Adrenal gland (tissue), 12 donors: Measurements from ENCODE around the gene DAB2IP. TPM values are rescaled to one million over a fixed set of nuclear protein-coding genes. Genes with fewer than 3 reads are reported as not detected.

Source experiments
- DNase-seq, 7 donors: peaks; one replicate each; pipeline ENCODE4 v3.0.0-alpha.2; 2019 to 2020
- H3K27ac ChIP-seq, 5 donors: fragments of 200-600 bp; sonication (generic) in 4 of 5; 1 replicate in 3 of 5; 2 replicates in 2 of 5; pipeline versions ENCODE4 v1.5.1 to v1.8.0; 2016 to 2020; ENCODE audit warnings: mild to moderate bottlenecking in 1 of 5
- H3K27me3 ChIP-seq: fragments of 200-600 bp; 2 replicates; pipeline ENCODE4 v1.8.0; 2021
- H3K36me3 ChIP-seq, 2 donors: fragments of 200-600 bp; replicated peaks in 1 of 2; 1 replicate in 1 of 2; 2 replicates in 1 of 2; pipeline versions ENCODE4 v1.5.1 to v1.8.0; 2018 to 2022
- H3K4me1 ChIP-seq, 2 donors: fragments of 200-600 bp; replicated peaks in 1 of 2; 1 replicate in 1 of 2; 2 replicates in 1 of 2; pipeline versions ENCODE4 v1.5.1 to v1.8.0; 2018 to 2021
- H3K4me3 ChIP-seq, 4 donors: fragments of 200-600 bp; sonication (generic) in 3 of 4; one replicate each; pipeline ENCODE4 v1.5.1; 2016 to 2018
- H3K9me3 ChIP-seq, 3 donors: fragments of 200-600 bp; sonication (generic) in 1 of 3; replicated peaks in 1 of 3; 1 replicate in 2 of 3; 2 replicates in 1 of 3; pipeline versions ENCODE4 v1.5.1 to v1.8.0; 2016 to 2021
- POLR2A ChIP-seq, 2 donors: fragments of 450-650 bp; IDR thresholded peaks; one replicate each; pipeline ENCODE4 v1.6.1; 2017; ENCODE audit warnings: antibody characterized with exemption in 2 of 2, mild to moderate bottlenecking in 2 of 2, moderate library complexity in 1 of 2
- WGBS, 4 donors: extraction: QIAGEN DNeasy Blood & Tissue Kit in 2 of 4; methylation state at CpG; one replicate each; pipeline versions ENCODE4 v1.1.5 to v1.1.7; 2013 to 2017; 5-methylcytosine and 5-hydroxymethylcytosine counted together
- intact Hi-C, 2 donors: fragments of 100-400 bp; cut with DNase I; formaldehyde crosslinking; loops; one replicate each; pipeline versions ENCODE4 v1.14.1 to v1.15.0; 2022 to 2023
- polyA plus RNA-seq, 3 donors: library from polyadenylated mRNA; stranded (reverse); fragments of 200-250 nt in 2 of 3; fragments of 350-450 nt in 1 of 3; fragmentation: Illumina TruSeq in 1 of 3; extraction: RNeasy Lipid Tissue Mini Kit (QIAGEN cat#74804) in 1 of 3; gene quantifications; one replicate each; pipeline ENCODE4 v1.2.3, GENCODE V29; 2013 to 2014
- total RNA-seq, 9 donors: library from RNA; depleted of rRNA in 4 of 9; stranded (reverse); fragments of >200 nt in 4 of 9; fragments of 120-200 nt in 1 of 9; fragmentation: NEBNext Ultra II Directional in 1 of 9; extraction: Animal tissue kit (Norgen Biotek cat#: 25700) in 1 of 9; gene quantifications; one replicate each; pipeline versions ENCODE4 v1.1.0 to v1.2.4, GENCODE V29; 2013 to 2023
- TF ChIP-seq, protein P1 (sequence below), 6 experiments: fragments of 450-650 bp in 4 of 6; fragments of 200-600 bp in 2 of 6; sonication (generic) in 1 of 6; IDR thresholded peaks; 1 replicate in 5 of 6; 2 replicates in 1 of 6; pipeline versions ENCODE4 v1.5.1 to v1.8.0; 2016 to 2021; ENCODE audit warnings: antibody characterized with exemption in 6 of 6, mild to moderate bottlenecking in 2 of 6, moderate library complexity in 1 of 6
- donor health status: healthy with polysubstance abuse.
- donor health status: Bipolar disorder and iron deficiency.
- donor health status: DM: yes; HTN: yes; CAD: no.
- donor health status: DM: no; HTN: no; CAD: no.
- donor health status: DM: no; HTN: no; CAD: no.
- donor health status: DM: yes; HTN: yes; CAD: no.

Gene DAB2IP
- total and polyA plus RNA-seq, 12 donors = 12.0 to 52.2 (median 43.9) TPM

DNA sequence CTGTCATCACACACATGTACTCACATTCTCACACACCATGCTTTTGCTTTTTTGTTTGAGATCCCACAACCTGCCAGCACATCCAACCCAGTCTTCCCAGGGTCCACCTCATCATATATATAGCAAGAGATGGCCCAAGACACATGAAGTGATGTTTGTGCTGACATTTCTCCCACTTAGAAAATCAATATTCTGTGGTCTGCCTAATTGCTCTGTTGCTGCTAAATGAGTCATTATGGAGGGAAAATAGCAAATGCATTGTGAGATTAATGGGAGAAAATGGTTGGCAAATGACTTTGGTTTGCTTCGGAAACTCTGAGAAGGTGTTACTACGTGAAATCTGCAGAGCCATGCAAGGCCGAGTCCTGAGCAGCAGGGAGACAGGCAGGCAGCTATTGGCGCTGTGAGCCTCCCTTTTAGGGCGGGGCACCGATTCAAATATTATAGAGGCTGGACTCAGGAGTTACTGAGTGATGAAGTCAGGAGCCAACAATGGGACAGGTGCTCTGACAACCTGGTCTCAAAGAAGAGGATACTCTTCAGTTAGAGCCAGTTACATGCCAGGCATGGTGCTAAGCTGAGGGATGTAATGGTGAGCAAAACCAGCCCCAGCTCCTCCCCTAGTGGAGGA lies 62.8 kb downstream of the DAB2IP start:
- H3K4me1 ChIP-seq = peaks cover 0 to 16% of the 10 kb centered on the region in 2 donors
- no peaks in the 10 kb centered on the region for H3K27me3 ChIP-seq
- WGBS, 4 donors = 91 to 97% (median 93%) methylated on average over 6 of the region's 6 CpGs
- H3K36me3 ChIP-seq = no peaks in the 10 kb centered on the region
- intact Hi-C loops = no loop called here
- DNase-seq = no peak
- TF ChIP-seq, protein P1, sequence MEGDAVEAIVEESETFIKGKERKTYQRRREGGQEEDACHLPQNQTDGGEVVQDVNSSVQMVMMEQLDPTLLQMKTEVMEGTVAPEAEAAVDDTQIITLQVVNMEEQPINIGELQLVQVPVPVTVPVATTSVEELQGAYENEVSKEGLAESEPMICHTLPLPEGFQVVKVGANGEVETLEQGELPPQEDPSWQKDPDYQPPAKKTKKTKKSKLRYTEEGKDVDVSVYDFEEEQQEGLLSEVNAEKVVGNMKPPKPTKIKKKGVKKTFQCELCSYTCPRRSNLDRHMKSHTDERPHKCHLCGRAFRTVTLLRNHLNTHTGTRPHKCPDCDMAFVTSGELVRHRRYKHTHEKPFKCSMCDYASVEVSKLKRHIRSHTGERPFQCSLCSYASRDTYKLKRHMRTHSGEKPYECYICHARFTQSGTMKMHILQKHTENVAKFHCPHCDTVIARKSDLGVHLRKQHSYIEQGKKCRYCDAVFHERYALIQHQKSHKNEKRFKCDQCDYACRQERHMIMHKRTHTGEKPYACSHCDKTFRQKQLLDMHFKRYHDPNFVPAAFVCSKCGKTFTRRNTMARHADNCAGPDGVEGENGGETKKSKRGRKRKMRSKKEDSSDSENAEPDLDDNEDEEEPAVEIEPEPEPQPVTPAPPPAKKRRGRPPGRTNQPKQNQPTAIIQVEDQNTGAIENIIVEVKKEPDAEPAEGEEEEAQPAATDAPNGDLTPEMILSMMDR (IDR thresholded peaks at IDR 0.05) = no peak
- no peak for TF ChIP-seq POLR2A (IDR thresholded peaks at IDR 0.05)
- no peak overlapping the region for H3K27ac ChIP-seq
- no peaks in the 10 kb centered on the region for H3K9me3 ChIP-seq
- H3K4me3 ChIP-seq = no peak overlapping the region

GRCh38 chr9:121714873-121715272 lies 63.4 kb downstream of the DAB2IP start:
- 91 to 99% (median 95%) methylated on average over 4 to 5 of the region's 5 CpGs for WGBS, 4 donors
- H3K27ac ChIP-seq = no peak overlapping the region
- no peak overlapping the region for H3K4me3 ChIP-seq
- no peak for DNase-seq
- intact Hi-C loops = no loop called here
- no peaks in the 10 kb centered on the region for H3K36me3 ChIP-seq
- TF ChIP-seq POLR2A (IDR thresholded peaks at IDR 0.05) = no peak
- TF ChIP-seq, protein P1 (IDR thresholded peaks at IDR 0.05) = no peak
- peaks cover 0 to 16% of the 10 kb centered on the region in 2 donors for H3K4me1 ChIP-seq
- no peaks in the 10 kb centered on the region for H3K9me3 ChIP-seq
- no peaks in the 10 kb centered on the region for H3K27me3 ChIP-seq

DNA sequence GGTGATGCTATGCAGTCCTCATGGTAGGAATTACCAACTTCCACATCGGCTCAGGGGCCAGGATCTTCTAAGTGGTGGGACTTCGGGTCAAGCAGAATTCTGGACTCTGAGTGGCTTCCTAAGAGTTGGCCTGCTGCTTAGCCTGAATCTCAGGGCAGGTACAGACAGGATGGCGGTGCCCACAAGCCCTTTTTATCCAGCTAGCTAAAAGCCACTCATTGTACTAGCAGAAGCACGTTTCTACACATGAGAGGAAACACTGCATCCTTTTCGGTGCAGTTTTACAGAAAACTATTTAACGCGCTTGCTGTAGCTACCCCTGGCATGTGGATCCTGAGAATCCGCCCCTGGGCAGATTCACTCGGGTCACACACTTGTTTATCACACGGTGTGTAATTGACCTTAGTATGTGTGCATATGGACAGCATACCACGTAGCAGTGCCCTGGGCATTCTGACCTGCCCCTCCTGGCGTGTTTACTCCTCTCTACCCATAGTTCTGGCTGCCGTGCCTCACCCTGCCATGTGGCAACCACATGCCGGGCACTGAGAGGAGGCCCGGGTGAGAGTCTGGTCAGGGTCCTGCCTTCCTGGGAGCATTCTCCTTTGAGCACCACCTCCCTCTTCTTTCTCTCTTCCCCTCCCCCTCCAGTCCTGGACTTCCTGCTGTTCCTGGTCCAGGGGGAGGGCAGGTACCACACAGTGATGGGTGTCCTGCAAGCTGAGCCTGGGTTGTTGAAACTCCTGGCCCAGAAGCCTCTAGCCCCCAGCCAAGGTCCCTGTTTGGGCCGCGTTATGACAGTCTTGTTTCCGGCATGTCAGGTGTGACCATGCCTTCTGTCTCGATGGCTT lies 65.9 kb downstream of the DAB2IP start:
- Histone ChIP-seq H3K4me1 (peaks cover 11 to 38% of the 10 kb centered on the region in 2 donors), H3K27ac (peak overlapping the region in 2 of 5 donors; percentile 1 to 52), H3K9me3 (no peaks in the 10 kb centered on the region), H3K27me3 (no peaks in the 10 kb centered on the region), H3K36me3 (no peaks in the 10 kb centered on the region), H3K4me3 (no peak overlapping the region)
- no peak for DNase-seq
- WGBS, 4 donors = 76 to 80% (median 78%) methylated on average over 14 to 19 of the region's 19 CpGs
- TF ChIP-seq, protein P1 (IDR thresholded peaks at IDR 0.05) = no peak
- no peak for TF ChIP-seq POLR2A (IDR thresholded peaks at IDR 0.05)
- intact Hi-C loops = no loop called here

GRCh38 chr9:121718084-121718483 lies 66.7 kb downstream of the DAB2IP start:
- intact Hi-C loops = no loop called here
- 41 to 54% (median 42%) methylated on average over 6 to 16 of the region's 16 CpGs for WGBS, 4 donors
- TF ChIP-seq, protein P1 (IDR thresholded peaks at IDR 0.05) = no peak
- TF ChIP-seq POLR2A (IDR thresholded peaks at IDR 0.05) = peak in 1 of 2 donors; percentile 29
- peak overlapping the region in 2 of 5 donors; percentile 1 to 52 for H3K27ac ChIP-seq
- peaks cover 11 to 41% of the 10 kb centered on the region in 2 donors for H3K4me1 ChIP-seq
- no peaks in the 10 kb centered on the region for H3K27me3 ChIP-seq
- DNase-seq = peak; percentile 65 to 91 (median 75)
- H3K36me3 ChIP-seq = no peaks in the 10 kb centered on the region
- no peaks in the 10 kb centered on the region for H3K9me3 ChIP-seq
- H3K4me3 ChIP-seq = no peak overlapping the region
